ENCODE results near the gene NGFR. TPM values are rescaled to one million over a fixed set of nuclear protein-coding genes. Genes with fewer than 3 reads are reported as not detected.

Gene NGFR
- total RNA-seq, 1 donor from 2014 or later: 4.5 TPM

DNA sequence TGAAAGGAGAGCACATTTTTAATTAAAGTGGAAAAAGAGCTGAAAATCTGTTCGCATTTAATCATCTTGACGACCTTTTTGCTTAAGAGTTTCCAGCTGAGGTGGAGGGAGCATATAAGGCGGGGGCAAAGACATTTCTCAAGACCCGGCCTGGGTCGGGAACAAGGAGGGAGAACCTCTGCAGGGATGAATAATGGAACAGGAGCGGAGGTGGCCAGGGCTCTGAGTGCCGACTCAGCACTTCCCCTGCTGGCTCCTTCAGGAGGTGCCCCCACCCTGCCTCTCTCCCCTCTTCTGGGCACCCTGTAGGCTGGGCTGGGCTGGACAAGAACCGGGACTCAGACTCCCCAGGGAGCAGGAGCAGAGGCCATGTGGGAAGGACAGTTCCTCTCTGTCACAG is 7.9 kb upstream of the NGFR start:
- H3K27me3 Mint-ChIP-seq (ENCODE audit: unreplicated experiment): peaks cover 4% of the 10 kb centered on the region
- no peak for DNase-seq (ENCODE audit: low spot score)
- no peaks in the 10 kb centered on the region for H3K36me3 Mint-ChIP-seq (ENCODE audit: low read depth, unreplicated experiment)
- peaks cover 15% of the 10 kb centered on the region for H3K4me1 Mint-ChIP-seq (ENCODE audit: unreplicated experiment)
- no peak overlapping the region for H3K4me3 Mint-ChIP-seq (ENCODE audit: unreplicated experiment)
- H3K27ac Mint-ChIP-seq (ENCODE audit: unreplicated experiment): no peak overlapping the region
- TF ChIP-seq, protein P1, sequence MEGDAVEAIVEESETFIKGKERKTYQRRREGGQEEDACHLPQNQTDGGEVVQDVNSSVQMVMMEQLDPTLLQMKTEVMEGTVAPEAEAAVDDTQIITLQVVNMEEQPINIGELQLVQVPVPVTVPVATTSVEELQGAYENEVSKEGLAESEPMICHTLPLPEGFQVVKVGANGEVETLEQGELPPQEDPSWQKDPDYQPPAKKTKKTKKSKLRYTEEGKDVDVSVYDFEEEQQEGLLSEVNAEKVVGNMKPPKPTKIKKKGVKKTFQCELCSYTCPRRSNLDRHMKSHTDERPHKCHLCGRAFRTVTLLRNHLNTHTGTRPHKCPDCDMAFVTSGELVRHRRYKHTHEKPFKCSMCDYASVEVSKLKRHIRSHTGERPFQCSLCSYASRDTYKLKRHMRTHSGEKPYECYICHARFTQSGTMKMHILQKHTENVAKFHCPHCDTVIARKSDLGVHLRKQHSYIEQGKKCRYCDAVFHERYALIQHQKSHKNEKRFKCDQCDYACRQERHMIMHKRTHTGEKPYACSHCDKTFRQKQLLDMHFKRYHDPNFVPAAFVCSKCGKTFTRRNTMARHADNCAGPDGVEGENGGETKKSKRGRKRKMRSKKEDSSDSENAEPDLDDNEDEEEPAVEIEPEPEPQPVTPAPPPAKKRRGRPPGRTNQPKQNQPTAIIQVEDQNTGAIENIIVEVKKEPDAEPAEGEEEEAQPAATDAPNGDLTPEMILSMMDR (IDR thresholded peaks at IDR 0.05; ENCODE audit: unreplicated experiment): no peak
- no peaks in the 10 kb centered on the region for H3K9me3 Mint-ChIP-seq (ENCODE audit: unreplicated experiment)

DNA sequence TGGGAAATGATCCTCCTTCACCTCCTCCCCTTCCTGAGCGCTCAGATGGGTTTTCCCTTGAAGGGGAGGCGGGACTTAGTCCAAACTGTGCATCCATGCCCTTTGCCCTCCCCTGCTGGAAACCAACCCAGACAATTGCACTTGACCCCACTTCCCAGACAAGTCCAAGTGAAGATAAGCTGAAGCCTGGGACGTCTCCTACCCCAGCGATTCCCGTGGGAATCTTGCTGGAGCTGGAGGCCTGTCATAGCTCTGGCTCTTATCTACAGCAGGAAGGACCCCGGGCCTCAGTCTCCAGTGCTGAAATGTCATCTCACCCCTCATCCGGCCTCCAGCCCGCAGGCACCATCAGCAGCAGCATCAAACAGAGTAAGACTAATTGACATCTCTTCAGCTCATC is 6.5 kb upstream of the NGFR start:
- no peak overlapping the region for H3K4me3 Mint-ChIP-seq (ENCODE audit: unreplicated experiment)
- no peaks in the 10 kb centered on the region for H3K36me3 Mint-ChIP-seq (ENCODE audit: low read depth, unreplicated experiment)
- H3K9me3 Mint-ChIP-seq (ENCODE audit: unreplicated experiment): no peaks in the 10 kb centered on the region
- peaks cover 6% of the 10 kb centered on the region for H3K27me3 Mint-ChIP-seq (ENCODE audit: unreplicated experiment)
- no peak for DNase-seq (ENCODE audit: low spot score)
- TF ChIP-seq, protein P1 (IDR thresholded peaks at IDR 0.05; ENCODE audit: unreplicated experiment): no peak
- H3K27ac Mint-ChIP-seq (ENCODE audit: unreplicated experiment): peak overlapping the region; percentile 54
- H3K4me1 Mint-ChIP-seq (ENCODE audit: unreplicated experiment): peaks cover 15% of the 10 kb centered on the region

DNA sequence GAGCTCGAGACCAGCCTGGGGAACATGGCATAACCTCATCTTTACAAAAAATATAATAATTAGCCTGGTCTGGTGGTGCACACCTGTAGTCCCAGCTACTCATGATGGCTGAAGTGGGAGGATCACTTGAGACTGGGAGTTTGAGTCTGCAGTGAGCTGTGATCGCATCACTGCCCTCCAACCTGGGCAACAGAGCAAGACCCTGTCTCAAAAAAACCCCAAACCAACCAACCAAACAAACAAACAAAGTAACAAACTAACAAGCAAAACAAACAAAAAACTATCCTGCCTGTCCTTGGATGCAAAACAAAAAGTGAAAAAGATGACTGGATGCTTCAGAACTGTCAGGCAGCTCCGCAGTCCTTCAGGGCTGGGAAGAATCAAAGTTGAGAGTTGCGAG is 5.7 kb upstream of the NGFR start:
- peaks cover 10% of the 10 kb centered on the region for H3K27me3 Mint-ChIP-seq (ENCODE audit: unreplicated experiment)
- H3K27ac Mint-ChIP-seq (ENCODE audit: unreplicated experiment): no peak overlapping the region
- H3K4me3 Mint-ChIP-seq (ENCODE audit: unreplicated experiment): no peak overlapping the region
- TF ChIP-seq, protein P1 (IDR thresholded peaks at IDR 0.05; ENCODE audit: unreplicated experiment): no peak
- H3K9me3 Mint-ChIP-seq (ENCODE audit: unreplicated experiment): no peaks in the 10 kb centered on the region
- no peak for DNase-seq (ENCODE audit: low spot score)
- H3K4me1 Mint-ChIP-seq (ENCODE audit: unreplicated experiment): peaks cover 15% of the 10 kb centered on the region
- no peaks in the 10 kb centered on the region for H3K36me3 Mint-ChIP-seq (ENCODE audit: low read depth, unreplicated experiment)

DNA sequence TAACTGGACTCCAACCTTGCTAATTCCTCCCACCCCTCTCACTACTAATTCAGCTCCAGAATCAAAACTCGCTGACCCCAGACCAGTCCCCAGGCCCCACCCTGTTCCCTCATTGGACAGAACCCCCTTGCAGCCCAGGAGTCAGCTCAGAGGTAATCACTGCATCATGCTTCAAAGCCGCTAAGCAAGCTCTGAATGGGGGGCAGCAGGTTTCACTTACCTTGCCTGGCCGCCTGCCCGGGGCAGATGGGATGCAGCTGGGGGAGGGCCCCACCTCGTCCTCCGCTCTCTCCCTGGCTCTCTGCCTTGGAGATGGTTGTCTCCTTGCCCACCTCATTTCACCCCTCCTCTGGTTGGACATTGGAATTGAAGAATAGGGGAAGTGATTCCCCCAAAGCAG is 4.8 kb upstream of the NGFR start:
- no peaks in the 10 kb centered on the region for H3K36me3 Mint-ChIP-seq (ENCODE audit: low read depth, unreplicated experiment)
- H3K4me1 Mint-ChIP-seq (ENCODE audit: unreplicated experiment): peaks cover 11% of the 10 kb centered on the region
- DNase-seq (ENCODE audit: low spot score): no peak
- no peak overlapping the region for H3K4me3 Mint-ChIP-seq (ENCODE audit: unreplicated experiment)
- no peak overlapping the region for H3K27ac Mint-ChIP-seq (ENCODE audit: unreplicated experiment)
- peaks cover 6% of the 10 kb centered on the region for H3K27me3 Mint-ChIP-seq (ENCODE audit: unreplicated experiment)
- no peaks in the 10 kb centered on the region for H3K9me3 Mint-ChIP-seq (ENCODE audit: unreplicated experiment)
- TF ChIP-seq, protein P1 (IDR thresholded peaks at IDR 0.05; ENCODE audit: unreplicated experiment): no peak

DNA sequence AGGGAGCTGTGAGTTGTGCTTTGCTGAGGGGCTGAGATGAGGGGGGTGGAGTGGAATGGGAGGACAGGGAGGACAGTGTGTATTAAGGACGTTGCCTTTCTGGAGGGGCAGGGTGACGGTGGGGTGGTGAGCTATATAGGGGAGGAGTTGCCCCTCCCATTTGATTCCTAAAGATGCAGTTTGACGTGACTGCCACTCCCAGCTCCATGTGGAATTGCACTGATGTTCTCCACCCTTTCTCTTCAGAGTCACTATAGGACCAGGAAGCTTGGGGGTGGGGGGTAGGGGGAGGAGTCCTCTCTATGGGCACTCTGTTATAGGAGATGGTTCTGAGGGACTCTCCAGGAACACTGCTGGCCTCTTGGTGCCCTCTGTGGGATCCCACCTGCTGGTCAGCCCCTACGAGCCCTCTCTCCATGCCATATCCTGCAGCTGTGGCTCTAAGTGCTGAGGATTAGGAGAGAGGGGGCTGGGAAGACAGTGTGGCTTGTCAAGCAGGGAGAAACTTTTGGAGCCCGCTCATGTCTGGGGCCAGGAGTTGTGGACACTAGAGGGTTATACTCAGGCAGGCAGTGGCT is 3.8 kb upstream of the NGFR start:
- Mint-ChIP-seq H3K9me3 (ENCODE audit: unreplicated experiment) (no peaks in the 10 kb centered on the region), H3K27me3 (ENCODE audit: unreplicated experiment) (peaks cover 9% of the 10 kb centered on the region), H3K4me1 (ENCODE audit: unreplicated experiment) (peaks cover 6% of the 10 kb centered on the region), H3K36me3 (ENCODE audit: low read depth, unreplicated experiment) (no peaks in the 10 kb centered on the region), H3K4me3 (ENCODE audit: unreplicated experiment) (no peak overlapping the region), H3K27ac (ENCODE audit: unreplicated experiment) (no peak overlapping the region)
- TF ChIP-seq, protein P1 (IDR thresholded peaks at IDR 0.05; ENCODE audit: unreplicated experiment): no peak
- DNase-seq (ENCODE audit: low spot score): no peak

All from endothelial cell (in vitro differentiated cells).